ENCODE results near the gene MIEF1. TPM values are rescaled to one million over a fixed set of nuclear protein-coding genes. Genes with fewer than 3 reads are reported as not detected.

MIEF1 gene
- total RNA-seq, 1 donor from 2014 or later: 35.5 TPM

DNA sequence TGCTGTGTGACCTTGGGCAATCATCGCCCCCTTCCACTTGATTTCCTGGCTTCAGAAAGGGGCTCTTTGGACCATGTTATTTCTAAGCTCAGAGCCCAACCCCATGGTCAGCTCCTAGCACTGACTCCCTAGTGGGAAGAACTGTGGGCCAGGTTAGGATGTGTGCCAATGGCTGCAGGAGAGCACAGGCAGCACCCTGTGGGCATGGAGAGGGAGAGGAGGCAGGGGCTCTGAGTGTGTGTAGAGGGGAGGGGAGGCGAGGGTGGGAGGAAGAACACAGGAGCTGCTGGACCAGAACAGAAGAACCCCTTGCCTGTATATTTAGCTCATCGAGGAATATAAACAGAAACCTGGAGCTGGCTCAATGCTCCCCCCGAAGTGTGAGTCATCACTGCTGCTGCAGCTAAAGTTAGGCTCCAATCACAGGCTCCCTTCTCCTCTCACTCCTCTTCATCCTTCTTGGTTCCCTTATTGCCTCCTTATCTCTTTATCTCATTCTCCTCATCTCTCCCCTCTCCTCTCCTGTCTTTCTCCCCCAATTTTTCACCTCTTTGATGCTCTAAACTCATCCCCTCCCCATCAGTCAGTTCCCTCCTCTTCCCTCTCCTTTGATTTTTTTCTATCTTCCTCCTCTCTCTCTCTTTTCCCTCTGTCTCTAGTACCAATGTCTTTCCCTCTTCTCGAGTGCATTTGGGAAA is 44.9 kb downstream of the MIEF1 start:
- no peak overlapping the region for H3K4me3 Mint-ChIP-seq
- H3K27me3 Mint-ChIP-seq: peaks cover 81% of the 10 kb centered on the region
- TF ChIP-seq, protein P1, sequence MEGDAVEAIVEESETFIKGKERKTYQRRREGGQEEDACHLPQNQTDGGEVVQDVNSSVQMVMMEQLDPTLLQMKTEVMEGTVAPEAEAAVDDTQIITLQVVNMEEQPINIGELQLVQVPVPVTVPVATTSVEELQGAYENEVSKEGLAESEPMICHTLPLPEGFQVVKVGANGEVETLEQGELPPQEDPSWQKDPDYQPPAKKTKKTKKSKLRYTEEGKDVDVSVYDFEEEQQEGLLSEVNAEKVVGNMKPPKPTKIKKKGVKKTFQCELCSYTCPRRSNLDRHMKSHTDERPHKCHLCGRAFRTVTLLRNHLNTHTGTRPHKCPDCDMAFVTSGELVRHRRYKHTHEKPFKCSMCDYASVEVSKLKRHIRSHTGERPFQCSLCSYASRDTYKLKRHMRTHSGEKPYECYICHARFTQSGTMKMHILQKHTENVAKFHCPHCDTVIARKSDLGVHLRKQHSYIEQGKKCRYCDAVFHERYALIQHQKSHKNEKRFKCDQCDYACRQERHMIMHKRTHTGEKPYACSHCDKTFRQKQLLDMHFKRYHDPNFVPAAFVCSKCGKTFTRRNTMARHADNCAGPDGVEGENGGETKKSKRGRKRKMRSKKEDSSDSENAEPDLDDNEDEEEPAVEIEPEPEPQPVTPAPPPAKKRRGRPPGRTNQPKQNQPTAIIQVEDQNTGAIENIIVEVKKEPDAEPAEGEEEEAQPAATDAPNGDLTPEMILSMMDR (conservative IDR thresholded peaks at IDR 0.05): no peak
- H3K36me3 Mint-ChIP-seq: no peaks in the 10 kb centered on the region
- H3K9me3 Mint-ChIP-seq: no peaks in the 10 kb centered on the region
- no peak for DNase-seq (ENCODE audit: extremely low spot score, unreplicated experiment)
- no peak overlapping the region for H3K27ac Mint-ChIP-seq
- no peaks in the 10 kb centered on the region for H3K4me1 Mint-ChIP-seq (ENCODE audit: unreplicated experiment)

- H3K36me3 Mint-ChIP-seq: no peaks in the 10 kb centered on the region
- DNase-seq (ENCODE audit: extremely low spot score, unreplicated experiment): no peak
Observed at GRCh38 chr22:39547587-39547947, 45.5 kb downstream of the MIEF1 start.

DNA sequence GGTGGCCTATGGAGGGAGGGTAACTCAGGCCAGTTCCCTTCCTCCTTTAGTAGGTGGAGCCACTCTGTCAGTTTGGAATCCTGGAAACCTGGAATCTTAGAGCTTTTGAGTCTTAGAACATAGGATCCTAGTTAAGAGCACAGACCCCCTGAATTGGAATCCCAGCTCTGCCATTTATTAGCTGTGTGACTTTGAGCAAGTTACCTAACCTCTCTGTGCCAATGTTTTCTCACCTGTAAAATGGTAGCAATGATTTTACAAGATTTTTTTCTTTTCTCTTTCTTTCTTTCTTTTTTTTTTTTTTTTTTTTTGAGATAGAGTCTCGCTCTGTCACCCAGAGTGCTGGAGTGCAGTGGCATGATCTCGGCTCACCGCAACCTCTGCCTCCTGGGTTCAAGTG is 51.3 kb downstream of the MIEF1 start:
- H3K27me3 Mint-ChIP-seq: peaks cover 85% of the 10 kb centered on the region
- H3K9me3 Mint-ChIP-seq: no peaks in the 10 kb centered on the region
- H3K4me3 Mint-ChIP-seq: no peak overlapping the region
- H3K27ac Mint-ChIP-seq: no peak overlapping the region
- H3K36me3 Mint-ChIP-seq: no peaks in the 10 kb centered on the region
- TF ChIP-seq, protein P1 (conservative IDR thresholded peaks at IDR 0.05): no peak
- DNase-seq (ENCODE audit: extremely low spot score, unreplicated experiment): no peak
- H3K4me1 Mint-ChIP-seq (ENCODE audit: unreplicated experiment): no peaks in the 10 kb centered on the region

More at GRCh38 chr22:39547587-39547947, 45.5 kb downstream of the MIEF1 start:
- Mint-ChIP-seq H3K27ac (no peak overlapping the region), H3K9me3 (no peaks in the 10 kb centered on the region), H3K4me3 (no peak overlapping the region), H3K4me1 (ENCODE audit: unreplicated experiment) (no peaks in the 10 kb centered on the region), H3K27me3 (peaks cover 84% of the 10 kb centered on the region)
- TF ChIP-seq, protein P1 (conservative IDR thresholded peaks at IDR 0.05): no peak

DNA sequence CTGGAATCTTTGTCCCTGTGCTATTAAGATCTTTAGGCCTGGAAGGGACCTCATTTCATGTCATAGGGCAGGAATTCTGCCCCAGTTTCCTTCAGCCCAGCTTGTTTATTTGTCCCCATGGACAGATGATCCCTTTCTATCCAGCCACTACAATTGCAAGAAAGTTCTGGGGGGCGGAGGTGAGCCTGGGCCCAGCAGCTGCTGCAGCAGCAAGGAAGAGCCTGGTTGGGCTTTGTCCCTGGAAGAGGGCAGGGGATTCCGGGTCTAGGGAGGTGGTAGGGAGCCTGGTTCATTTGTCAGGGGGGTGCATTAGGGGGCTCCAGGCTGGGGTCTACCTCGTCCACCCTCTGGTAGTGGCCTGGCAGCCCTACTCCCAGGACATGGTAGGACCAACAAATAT is 52.1 kb downstream of the MIEF1 start:
- DNase-seq (ENCODE audit: extremely low spot score, unreplicated experiment): no peak
- H3K27me3 Mint-ChIP-seq: peaks cover 87% of the 10 kb centered on the region
- TF ChIP-seq, protein P1 (conservative IDR thresholded peaks at IDR 0.05): no peak
- H3K36me3 Mint-ChIP-seq: no peaks in the 10 kb centered on the region
- H3K27ac Mint-ChIP-seq: no peak overlapping the region
- no peak overlapping the region for H3K4me3 Mint-ChIP-seq
- H3K9me3 Mint-ChIP-seq: no peaks in the 10 kb centered on the region
- H3K4me1 Mint-ChIP-seq (ENCODE audit: unreplicated experiment): no peaks in the 10 kb centered on the region

DNA sequence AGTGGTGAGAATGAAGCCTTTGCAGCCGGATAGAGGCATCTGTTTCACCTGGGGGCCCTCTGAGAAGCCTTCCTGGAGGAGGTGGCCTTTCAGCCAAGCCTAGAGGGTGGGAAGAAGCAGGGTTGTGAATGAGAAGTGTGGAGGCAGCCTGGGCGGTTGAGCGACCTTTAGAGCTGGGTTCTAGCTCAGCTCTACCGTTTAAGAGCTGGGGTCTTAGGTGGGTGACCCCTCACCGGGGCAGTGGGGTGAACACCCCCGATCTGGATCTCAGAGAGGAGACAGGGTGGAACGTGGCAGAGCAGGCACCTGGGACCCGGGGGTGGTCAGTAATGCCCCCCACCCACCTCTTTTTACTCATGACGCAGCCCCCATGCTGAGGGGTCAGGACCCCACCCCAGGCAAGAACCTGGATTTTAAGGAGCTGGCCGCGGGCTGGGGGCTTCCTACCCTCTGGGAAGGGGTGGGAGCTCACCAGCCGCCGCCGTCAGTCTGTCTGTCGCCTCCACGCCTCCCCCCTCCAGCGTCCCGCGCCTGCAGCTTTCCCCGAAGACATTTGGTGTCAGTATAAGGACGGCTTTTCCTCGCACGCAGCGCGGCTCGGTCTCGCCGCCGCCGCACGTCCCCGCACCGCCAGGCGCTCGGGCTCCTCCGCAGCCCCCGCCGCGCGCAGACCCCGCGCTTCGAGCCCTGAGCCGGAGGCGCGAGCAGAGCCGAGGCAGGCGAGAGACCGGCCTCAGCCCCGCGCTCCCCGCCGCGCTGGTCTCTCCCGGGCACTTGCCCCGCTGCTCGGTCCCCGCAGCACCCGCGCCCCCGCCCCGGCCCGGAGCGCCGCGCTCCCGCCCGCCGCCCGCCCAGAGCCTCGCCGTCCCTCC is 55.1 kb downstream of the MIEF1 start:
- no peak overlapping the region for H3K27ac Mint-ChIP-seq
- TF ChIP-seq, protein P1 (conservative IDR thresholded peaks at IDR 0.05): no peak
- H3K36me3 Mint-ChIP-seq: no peaks in the 10 kb centered on the region
- no peaks in the 10 kb centered on the region for H3K9me3 Mint-ChIP-seq
- peak overlapping the region; percentile 76 for H3K4me3 Mint-ChIP-seq
- no peaks in the 10 kb centered on the region for H3K4me1 Mint-ChIP-seq (ENCODE audit: unreplicated experiment)
- no peak for DNase-seq (ENCODE audit: extremely low spot score, unreplicated experiment)
- H3K27me3 Mint-ChIP-seq: peaks cover 84% of the 10 kb centered on the region

Measured in type B pancreatic cell (in vitro differentiated cells).